Neural progenitor cell (in vitro differentiated cells): ENCODE results near the gene NUP210. TPM values are rescaled to one million over a fixed set of nuclear protein-coding genes. Genes with fewer than 3 reads are reported as not detected.
A peak's percentile ranks its signal among the peaks of the same experiment; 100 is the strongest.

ENCODE experiments used
- DNase-seq: peaks from one replicate; pipeline ENCODE4 v3.0.0-alpha.2; 2016; ENCODE audit warnings: low spot score
- H2AFZ ChIP-seq: fragments of 200-600 bp; sonication (generic); replicated peaks from 2 replicates; pipeline ENCODE4 v1.6.1; 2016; ENCODE audit warnings: antibody characterized with exemption
- H3F3A ChIP-seq: fragments of 200-600 bp; sonication (generic); 2 replicates; pipeline ENCODE4 v1.6.1; 2016; ENCODE audit warnings: antibody characterized with exemption, low read depth
- H3K27ac ChIP-seq: fragments of 200-600 bp; sonication (generic); 2 replicates; pipeline ENCODE4 v1.5.1; 2016; ENCODE audit warnings: mild to moderate bottlenecking
- H3K27me3 ChIP-seq: fragments of 200-600 bp; sonication (generic); 2 replicates; pipeline ENCODE4 v1.6.1; 2016; ENCODE audit warnings: mild to moderate bottlenecking, moderate library complexity
- H3K36me3 ChIP-seq: fragments of 200-600 bp; sonication (generic); 2 replicates; pipeline ENCODE4 v1.5.1; 2016
- H3K4me1 ChIP-seq: fragments of 200-600 bp; sonication (generic); 2 replicates; pipeline ENCODE4 v1.6.1; 2016; ENCODE audit warnings: mixed run types
- H3K4me2 ChIP-seq: fragments of 200-600 bp; sonication (generic); 2 replicates; pipeline ENCODE4 v1.6.1; 2016
- H3K4me3 ChIP-seq: fragments of 200-600 bp; sonication (generic); 2 replicates; pipeline ENCODE4 v1.5.1; 2016
- H3K79me2 ChIP-seq: fragments of 200-600 bp; sonication (generic); 2 replicates; pipeline ENCODE4 v1.6.1; 2016; ENCODE audit warnings: low read depth
- H3K9ac ChIP-seq: fragments of 200-600 bp; sonication (generic); 2 replicates; pipeline ENCODE4 v1.6.1; 2016
- H3K9me3 ChIP-seq: fragments of 200-600 bp; sonication (generic); 2 replicates; pipeline ENCODE4 v1.5.1; 2016; ENCODE audit warnings: low read depth
- H4K20me1 ChIP-seq: fragments of 200-600 bp; sonication (generic); 2 replicates; pipeline ENCODE4 v1.6.1; 2016; ENCODE audit warnings: low read depth
- H3K27ac Mint-ChIP-seq: 3 replicates; pipeline ENCODE4 v1.8.0; 2021; ENCODE audit warnings: mixed read lengths
- H3K27me3 Mint-ChIP-seq: 2 replicates; pipeline ENCODE4 v1.8.0; 2022; ENCODE audit warnings: low read depth, mild to moderate bottlenecking, inconsistent platforms, moderate library complexity, mixed read lengths; ENCODE audit not compliant: insufficient read depth
- H3K36me3 Mint-ChIP-seq: 3 replicates; pipeline ENCODE4 v1.8.0; 2021; ENCODE audit warnings: mixed read lengths
- H3K4me1 Mint-ChIP-seq: 3 replicates; pipeline ENCODE4 v1.8.0; 2021; ENCODE audit warnings: mixed read lengths
- H3K4me3 Mint-ChIP-seq: 3 replicates; pipeline ENCODE4 v1.8.0; 2021; ENCODE audit warnings: mild to moderate bottlenecking, moderate library complexity, mixed read lengths
- H3K9me3 Mint-ChIP-seq: 3 replicates; pipeline ENCODE4 v1.8.0; 2020; ENCODE audit warnings: mixed read lengths
- EZH2 ChIP-seq: fragments of 200-600 bp; sonication (generic); IDR thresholded peaks from 2 replicates; pipeline ENCODE4 v1.6.1; 2017; ENCODE audit warnings: antibody characterized with exemption, mild to moderate bottlenecking, moderate library complexity
- EZH2phosphoT487 ChIP-seq: fragments of 200-600 bp; sonication (generic); IDR thresholded peaks from 2 replicates; pipeline ENCODE4 v1.6.1; 2017; ENCODE audit warnings: antibody characterized with exemption
- total RNA-seq: library from RNA; depleted of rRNA; stranded (reverse); fragments of >200 nt; gene quantifications from 2 replicates; pipeline ENCODE4 v1.2.3, GENCODE V29; 2015; ENCODE audit warnings: low replicate concordance
- TF ChIP-seq, protein P1 (sequence below): fragments of 200-600 bp; sonication (generic); IDR thresholded peaks from 2 replicates; pipeline ENCODE4 v1.5.1; 2017; ENCODE audit warnings: antibody characterized with exemption, mild to moderate bottlenecking

Gene NUP210
- total RNA-seq, 1 donor from 2014 or later, result 37.1 TPM

DNA sequence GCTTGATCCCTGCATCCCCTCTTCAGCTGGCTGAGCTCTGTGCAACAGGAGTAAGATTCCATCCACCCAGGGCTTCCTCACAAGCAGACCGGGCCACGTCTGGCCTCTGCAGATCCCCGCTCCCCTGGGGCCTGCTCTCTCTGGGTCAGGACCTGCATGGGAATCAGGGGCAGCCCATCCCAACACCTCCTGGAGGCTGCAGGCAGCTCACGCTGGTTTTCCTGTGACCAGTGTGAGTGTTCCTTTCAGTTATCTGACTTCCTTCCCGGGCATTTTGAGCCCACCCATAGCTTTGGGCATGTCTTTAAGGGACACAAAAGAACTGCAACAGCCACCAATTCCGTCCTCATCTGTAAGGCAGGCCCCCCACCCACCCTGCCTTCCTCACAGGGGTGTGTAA is 16.3 kb downstream of the NUP210 start:
- peaks cover 36% of the 10 kb centered on the region for H3K79me2 ChIP-seq
- peak; percentile 35 for DNase-seq
- TF ChIP-seq EZH2 (no peak), EZH2phosphoT487 (no peak)
- TF ChIP-seq, protein P1, sequence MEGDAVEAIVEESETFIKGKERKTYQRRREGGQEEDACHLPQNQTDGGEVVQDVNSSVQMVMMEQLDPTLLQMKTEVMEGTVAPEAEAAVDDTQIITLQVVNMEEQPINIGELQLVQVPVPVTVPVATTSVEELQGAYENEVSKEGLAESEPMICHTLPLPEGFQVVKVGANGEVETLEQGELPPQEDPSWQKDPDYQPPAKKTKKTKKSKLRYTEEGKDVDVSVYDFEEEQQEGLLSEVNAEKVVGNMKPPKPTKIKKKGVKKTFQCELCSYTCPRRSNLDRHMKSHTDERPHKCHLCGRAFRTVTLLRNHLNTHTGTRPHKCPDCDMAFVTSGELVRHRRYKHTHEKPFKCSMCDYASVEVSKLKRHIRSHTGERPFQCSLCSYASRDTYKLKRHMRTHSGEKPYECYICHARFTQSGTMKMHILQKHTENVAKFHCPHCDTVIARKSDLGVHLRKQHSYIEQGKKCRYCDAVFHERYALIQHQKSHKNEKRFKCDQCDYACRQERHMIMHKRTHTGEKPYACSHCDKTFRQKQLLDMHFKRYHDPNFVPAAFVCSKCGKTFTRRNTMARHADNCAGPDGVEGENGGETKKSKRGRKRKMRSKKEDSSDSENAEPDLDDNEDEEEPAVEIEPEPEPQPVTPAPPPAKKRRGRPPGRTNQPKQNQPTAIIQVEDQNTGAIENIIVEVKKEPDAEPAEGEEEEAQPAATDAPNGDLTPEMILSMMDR, result no peak
- no peaks in the 10 kb centered on the region for H3K36me3 ChIP-seq
- Mint-ChIP-seq H3K27me3 (no peaks in the 10 kb centered on the region), H3K4me3 (no peak overlapping the region), H3K36me3 (peaks cover 5% of the 10 kb centered on the region), H3K4me1 (peaks cover 13% of the 10 kb centered on the region), H3K27ac (peak overlapping the region; percentile 65), H3K9me3 (peaks cover 9% of the 10 kb centered on the region)
- H3K9ac ChIP-seq, result peak overlapping the region; percentile 40
- no peaks in the 10 kb centered on the region for H3K9me3 ChIP-seq
- peaks cover 16% of the 10 kb centered on the region for H4K20me1 ChIP-seq
- peak overlapping the region; percentile 34 for H3K4me2 ChIP-seq
- H3K27me3 ChIP-seq, result no peaks in the 10 kb centered on the region
- H3K4me3 ChIP-seq, result no peak overlapping the region
- peaks cover 13% of the 10 kb centered on the region for H3F3A ChIP-seq
- H3K27ac ChIP-seq, result peak overlapping the region; percentile 89
- peaks cover 11% of the 10 kb centered on the region for H3K4me1 ChIP-seq
- no peak overlapping the region for H2AFZ ChIP-seq

DNA sequence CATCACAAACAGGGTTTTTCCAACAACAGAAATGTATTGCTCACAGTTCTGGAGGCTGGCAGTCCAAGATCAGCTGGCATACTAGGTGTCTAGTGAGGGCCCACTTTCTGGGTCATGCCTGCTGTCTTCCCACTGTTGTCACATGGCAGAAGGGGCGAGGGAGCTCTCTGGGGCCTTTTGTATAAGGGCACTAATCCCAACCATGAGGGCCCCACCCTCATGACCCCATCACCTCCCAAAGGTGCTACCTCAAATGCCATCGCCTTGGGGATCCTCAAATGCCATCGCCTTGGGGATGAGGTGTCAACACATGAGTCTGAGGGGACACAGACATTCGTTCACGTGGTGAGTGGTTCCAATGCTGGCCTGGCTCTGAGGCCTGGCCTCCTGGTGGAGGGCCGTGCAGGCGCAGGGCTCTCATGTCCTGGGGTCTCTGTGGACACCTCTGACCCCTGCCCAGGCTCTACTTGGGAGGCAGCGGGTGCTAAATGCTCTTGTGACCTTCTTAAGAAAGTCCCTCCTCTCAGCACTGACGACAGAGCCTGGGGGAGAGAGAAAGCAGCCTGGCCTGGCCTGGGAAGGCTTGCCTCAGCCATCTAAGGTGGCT is 16.8 kb downstream of the NUP210 start:
- Mint-ChIP-seq H3K27me3 (no peaks in the 10 kb centered on the region), H3K27ac (peak overlapping the region; percentile 65), H3K4me1 (peaks cover 13% of the 10 kb centered on the region), H3K9me3 (peaks cover 7% of the 10 kb centered on the region), H3K36me3 (peaks cover 4% of the 10 kb centered on the region), H3K4me3 (no peak overlapping the region)
- Histone ChIP-seq H3K9ac (peak overlapping the region; percentile 40), H3K4me2 (peak overlapping the region; percentile 34), H4K20me1 (peaks cover 16% of the 10 kb centered on the region), H3K9me3 (no peaks in the 10 kb centered on the region), H3K27ac (peak overlapping the region; percentile 89), H3K27me3 (no peaks in the 10 kb centered on the region), H3K36me3 (no peaks in the 10 kb centered on the region), H3K4me3 (no peak overlapping the region), H3K4me1 (peaks cover 11% of the 10 kb centered on the region), H3K79me2 (peaks cover 36% of the 10 kb centered on the region), H3F3A (peaks cover 13% of the 10 kb centered on the region), H2AFZ (no peak overlapping the region)
- TF ChIP-seq EZH2phosphoT487 (no peak), EZH2 (no peak)
- TF ChIP-seq, protein P1, result no peak
- peak; percentile 17 for DNase-seq

DNA sequence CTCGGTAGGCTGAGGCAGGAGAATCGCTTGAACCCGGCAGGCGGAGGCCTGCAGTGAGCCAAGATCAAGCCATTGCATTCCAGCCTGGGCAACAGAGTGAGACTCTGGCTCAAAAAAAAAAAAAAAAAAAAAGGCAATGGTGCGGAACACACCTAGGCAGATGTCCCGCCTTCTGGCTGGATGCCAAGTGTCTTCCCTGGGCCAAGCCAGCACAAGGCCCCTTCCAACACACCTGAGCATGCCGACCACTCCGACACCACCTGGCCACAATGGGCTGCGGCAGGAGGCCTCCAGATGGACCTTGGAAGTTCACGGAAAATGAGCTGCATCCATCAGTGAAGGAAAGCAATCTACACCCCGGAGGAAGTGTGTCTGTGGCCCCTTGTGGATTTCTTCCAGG is 19.0 kb downstream of the NUP210 start:
- H3K4me1 Mint-ChIP-seq, result peaks cover 13% of the 10 kb centered on the region
- H3K36me3 ChIP-seq, result no peaks in the 10 kb centered on the region
- no peaks in the 10 kb centered on the region for H3K9me3 ChIP-seq
- H3K4me1 ChIP-seq, result peaks cover 11% of the 10 kb centered on the region
- no peak overlapping the region for H3K4me3 Mint-ChIP-seq
- H3K36me3 Mint-ChIP-seq, result peaks cover 1% of the 10 kb centered on the region
- no peak overlapping the region for H2AFZ ChIP-seq
- H3K27ac Mint-ChIP-seq, result no peak overlapping the region
- no peak overlapping the region for H3K4me2 ChIP-seq
- H3K79me2 ChIP-seq, result peaks cover 36% of the 10 kb centered on the region
- H3K9me3 Mint-ChIP-seq, result no peaks in the 10 kb centered on the region
- no peaks in the 10 kb centered on the region for H3K27me3 Mint-ChIP-seq
- no peak overlapping the region for H3K27ac ChIP-seq
- DNase-seq, result no peak
- TF ChIP-seq, protein P1, result no peak
- no peak for TF ChIP-seq EZH2
- no peak for TF ChIP-seq EZH2phosphoT487
- H4K20me1 ChIP-seq, result peaks cover 16% of the 10 kb centered on the region
- H3K9ac ChIP-seq, result no peak overlapping the region
- no peaks in the 10 kb centered on the region for H3K27me3 ChIP-seq
- no peak overlapping the region for H3K4me3 ChIP-seq
- H3F3A ChIP-seq, result peaks cover 13% of the 10 kb centered on the region
